Mesenteric fat pad (tissue), 1 donor: ENCODE results near the gene MGAT3. TPM values are rescaled to one million over a fixed set of nuclear protein-coding genes. Genes with fewer than 3 reads are reported as not detected.
A peak's percentile ranks its signal among the peaks of the same experiment; 100 is the strongest.
"Not testable (repeated sequence)": the region's sequence is repeated elsewhere in the genome, so short reads cannot be mapped to it uniquely, and the experiment has no call there.

Experiments
- DNase-seq: peaks from one replicate; pipeline ENCODE4 v3.0.0-alpha.2; 2020; ENCODE audit warnings: low spot score
- total RNA-seq: library from RNA; stranded (reverse); fragmentation: NEBNext Ultra II Directional; extraction: Animal tissue kit (Norgen Biotek cat#: 25700); gene quantifications from one replicate; pipeline ENCODE4 v1.2.1, GENCODE V29; 2021
- donor health status: DM: yes; HTN: yes; CAD: no.

MGAT3 gene
- total RNA-seq, 1 donor from 2014 or later: 43.8 TPM

DNA sequence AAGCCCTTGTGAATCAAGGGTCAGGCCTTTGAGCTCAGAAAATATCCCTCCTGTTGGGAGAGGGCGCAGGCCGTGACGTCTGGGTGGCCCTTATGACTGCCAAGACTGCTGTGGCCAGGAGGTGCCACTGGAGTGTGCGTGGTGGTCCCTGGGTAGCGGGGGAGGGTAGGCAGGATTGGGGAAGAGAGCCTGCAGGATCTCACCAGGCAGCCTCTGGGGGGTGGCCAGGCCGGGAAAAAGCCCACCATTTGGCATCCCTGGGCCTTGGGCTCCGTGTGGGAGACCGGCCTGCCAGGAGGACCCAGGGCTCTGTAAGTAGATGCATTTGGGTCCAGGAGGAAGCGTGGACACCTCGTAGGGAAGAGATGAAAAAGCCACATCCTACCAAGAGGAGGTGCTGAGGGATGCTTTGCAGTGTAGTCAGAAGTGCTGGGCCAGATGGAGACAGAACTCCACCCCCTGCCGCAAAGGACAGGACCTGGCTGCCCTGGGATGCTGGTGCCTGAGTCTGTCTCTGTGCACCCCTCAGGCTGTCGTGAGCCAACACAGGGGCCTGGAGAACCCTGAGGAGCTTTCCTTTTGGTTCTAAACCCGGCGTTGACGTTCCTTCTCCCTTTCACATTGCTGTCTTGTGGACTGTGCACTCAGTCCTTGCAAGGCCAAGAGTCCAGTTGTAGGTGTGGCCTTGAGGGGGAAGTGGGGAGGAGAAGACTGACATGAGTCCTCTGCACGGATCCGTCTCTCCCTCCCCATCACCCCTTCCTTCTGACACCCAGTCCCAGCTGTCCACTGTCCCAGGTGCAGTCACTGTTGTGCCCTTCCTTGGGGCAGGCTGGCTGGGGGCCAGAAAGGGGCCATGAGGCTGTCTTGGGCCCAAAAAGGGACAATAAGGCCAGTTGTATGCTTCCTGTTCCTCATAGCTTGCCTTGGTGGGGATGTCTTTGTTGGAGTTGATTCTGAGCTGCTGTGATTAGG is 32.6 kb downstream of the MGAT3 start:
- DNase-seq: no peak

GRCh38 chr22:39490135-39490798 is 33.5 kb downstream of the MGAT3 start:
- no peak for DNase-seq

DNA sequence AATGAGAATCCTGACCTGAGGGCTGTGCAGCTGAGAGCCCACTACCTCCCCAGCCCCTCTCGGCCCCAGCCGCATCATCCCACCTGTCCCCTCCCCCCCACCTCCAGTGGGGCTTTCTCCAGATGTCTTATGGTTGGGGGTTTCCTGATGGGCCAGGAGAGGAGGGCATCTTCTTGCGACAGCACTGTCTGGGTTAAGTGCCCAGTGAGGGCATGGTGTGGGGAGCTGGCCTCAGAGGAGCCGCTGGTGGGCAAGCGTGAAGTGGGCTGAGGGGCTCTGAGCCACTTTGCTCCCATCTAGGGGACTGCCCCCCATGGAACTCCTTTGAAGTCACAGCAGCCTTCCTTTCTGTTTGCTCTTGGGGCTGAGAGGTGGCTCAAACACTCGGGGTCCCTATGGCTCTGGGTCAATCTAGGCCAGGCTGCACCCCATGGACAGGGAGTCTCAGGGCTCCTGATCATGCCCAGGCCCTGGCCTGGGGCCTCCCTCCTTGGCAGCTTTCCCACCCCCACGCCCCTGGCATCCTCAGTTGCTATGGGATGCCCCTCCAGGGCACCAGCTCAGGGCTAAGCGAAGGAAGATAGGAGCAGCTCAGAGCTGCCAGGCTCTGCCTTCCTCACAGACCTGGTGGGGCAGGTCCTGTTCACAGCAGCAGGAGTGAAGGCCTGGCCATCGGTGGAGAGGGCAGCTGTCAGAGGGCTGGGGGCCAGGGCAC is 34.3 kb downstream of the MGAT3 start:
- no peak for DNase-seq

- DNase-seq: no peak
Observed at GRCh38 chr22:39491696-39492095, 34.9 kb downstream of the MGAT3 start.

- DNase-seq: no peak
Observed at GRCh38 chr22:39492186-39492585, 35.4 kb downstream of the MGAT3 start.

DNA sequence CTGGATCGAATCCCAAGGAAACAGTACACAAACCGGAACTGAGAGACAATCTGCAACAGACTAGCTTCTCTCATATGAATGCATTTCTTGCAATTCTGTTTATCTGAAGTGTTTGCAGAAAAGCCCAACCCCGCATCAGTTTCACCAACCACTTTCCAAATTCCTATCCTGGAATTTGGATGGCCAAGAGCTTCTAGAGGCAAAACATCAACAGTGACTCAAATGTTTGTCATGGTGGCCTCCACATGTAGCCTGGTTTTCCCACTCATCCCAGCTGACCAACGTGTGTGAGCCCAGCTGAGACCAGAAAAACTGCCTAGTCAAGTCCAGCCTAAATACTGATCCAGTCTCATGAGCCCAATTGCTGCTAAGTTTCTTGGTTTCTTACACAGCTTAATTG is 36.9 kb downstream of the MGAT3 start:
- no peak for DNase-seq

DNA sequence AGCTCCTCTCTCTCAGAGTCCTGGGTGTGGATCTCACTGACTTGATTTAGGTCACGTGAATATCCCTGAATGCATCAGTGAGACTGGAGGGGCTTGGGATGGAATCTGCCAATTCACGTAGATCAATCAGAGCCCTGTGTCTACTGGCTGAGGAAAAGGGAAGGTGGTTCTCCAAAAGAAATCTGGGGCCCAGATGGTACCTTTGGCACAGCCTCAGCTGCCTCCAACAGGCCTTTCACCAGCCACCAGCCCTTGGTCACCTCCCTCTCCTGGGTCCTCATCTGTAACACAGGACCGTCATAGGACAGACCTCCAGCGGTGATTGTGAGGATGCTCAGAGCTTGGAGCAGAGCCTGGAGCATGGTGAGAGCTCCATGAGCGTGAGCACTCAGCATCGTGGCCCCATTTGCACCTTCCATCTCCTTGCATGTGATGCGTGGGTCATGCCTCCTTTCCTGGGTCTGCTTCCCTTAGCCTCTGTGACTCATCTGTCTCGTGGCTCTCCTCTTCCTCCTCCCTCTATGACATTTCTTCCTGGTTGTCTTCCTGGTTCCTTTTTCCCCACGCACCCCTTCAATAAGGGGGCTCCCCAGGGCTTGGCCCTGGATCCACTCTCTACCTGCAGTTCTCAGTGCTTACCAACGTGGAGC is 37.8 kb downstream of the MGAT3 start:
- DNase-seq: no peak

GRCh38 chr22:39496131-39496838 is 39.5 kb downstream of the MGAT3 start:
- no peak for DNase-seq

DNA sequence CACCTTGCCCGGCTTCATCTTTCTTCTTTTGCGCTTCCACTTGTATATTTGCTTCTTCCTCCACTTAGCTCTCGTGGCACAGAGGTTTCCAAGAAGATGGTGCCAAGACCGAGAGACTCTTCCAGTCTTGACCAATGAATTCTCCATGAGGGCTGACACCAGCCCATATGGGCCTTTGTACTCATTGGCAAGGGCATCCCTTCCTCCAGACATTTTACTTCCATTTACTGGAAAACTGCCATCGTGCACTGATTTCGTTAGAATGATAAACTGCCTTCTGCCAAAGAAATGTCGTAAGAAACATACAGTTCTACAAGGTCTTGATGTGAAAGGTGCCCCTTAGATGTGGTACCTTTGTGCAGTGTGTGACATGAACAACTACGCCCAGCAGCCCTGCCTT is 40.6 kb downstream of the MGAT3 start:
- DNase-seq: no peak

DNA sequence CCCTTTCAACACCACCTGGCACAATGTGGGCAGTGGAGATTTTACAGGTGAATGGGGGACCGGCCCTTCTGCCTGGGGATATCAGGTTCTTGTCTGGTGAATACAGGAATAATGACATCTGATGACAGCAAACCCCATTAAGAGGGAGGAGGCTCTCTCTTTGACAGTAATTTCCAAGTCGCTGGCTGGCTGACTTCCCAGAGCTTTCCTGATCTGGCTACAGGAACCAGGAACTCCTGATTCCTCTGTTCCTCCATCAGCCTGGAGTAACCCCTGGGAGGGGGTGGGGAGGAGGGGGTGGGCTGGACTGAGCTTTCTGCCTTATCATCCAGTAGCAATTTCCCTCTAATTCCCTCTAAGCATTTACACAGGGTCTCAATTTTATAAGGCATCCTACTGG is 41.6 kb downstream of the MGAT3 start:
- DNase-seq: no peak

DNA sequence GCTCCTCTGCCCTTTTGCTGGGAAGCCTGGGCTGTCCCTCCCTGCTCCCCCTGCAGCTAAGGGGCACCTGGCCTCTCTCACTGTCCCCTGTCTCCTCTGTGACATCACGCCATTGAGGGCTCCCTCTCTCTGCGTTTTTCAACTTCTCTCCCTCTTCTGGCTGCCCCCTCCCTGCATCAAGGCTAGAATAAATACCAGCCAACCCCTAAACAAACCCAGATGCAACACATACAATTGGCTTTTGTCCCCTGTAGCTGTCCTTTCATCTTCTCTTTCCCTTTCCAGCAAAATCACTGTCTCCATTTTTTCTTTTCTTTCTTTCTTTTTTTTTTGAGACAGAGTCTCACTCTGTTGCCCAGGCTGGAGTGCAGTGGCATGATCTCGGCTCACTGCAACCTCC is 42.0 kb downstream of the MGAT3 start:
- no peak for DNase-seq

- no peak for DNase-seq
Observed at GRCh38 chr22:39500101-39500500, 43.3 kb downstream of the MGAT3 start.

DNA sequence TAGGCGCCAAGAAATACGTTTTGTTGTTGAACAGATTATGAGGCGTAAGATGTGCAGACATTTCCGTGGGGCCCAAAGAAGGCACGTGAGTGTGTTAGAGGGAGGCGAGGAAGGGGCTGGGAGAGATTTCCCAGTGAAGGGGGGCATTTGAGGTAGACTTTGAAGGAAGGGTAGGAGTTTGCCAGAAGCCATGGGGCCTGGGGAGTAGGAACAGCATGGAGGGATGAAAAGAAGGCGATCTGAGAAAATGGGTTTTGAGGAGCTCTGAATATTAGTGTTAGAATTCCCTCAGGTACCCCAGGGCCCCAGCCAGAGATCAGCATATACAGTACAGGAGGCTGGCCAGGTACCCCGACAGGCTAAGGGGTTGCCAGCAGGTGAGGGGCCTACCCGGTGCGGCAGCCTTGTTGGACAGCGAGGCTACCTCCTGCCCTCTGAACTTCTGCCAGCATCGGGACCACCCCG is 44.9 kb downstream of the MGAT3 start:
- DNase-seq: no peak

- DNase-seq: peak; percentile 99
Observed at GRCh38 chr22:39502109-39502788, 45.4 kb downstream of the MGAT3 start, which contains the start of gene MIEF1. MIEF1 (plus strand) TSS chr22:39502290; CDS start chr22:39511295, 9,005 bp downstream.

GRCh38 chr22:39502789-39503409 is 46.1 kb downstream of the MGAT3 start:
- no peak for DNase-seq

GRCh38 chr22:39503630-39504029 is 46.8 kb downstream of the MGAT3 start:
- no peak for DNase-seq

GRCh38 chr22:39504071-39504470 is 47.3 kb downstream of the MGAT3 start:
- no peak for DNase-seq

- DNase-seq: not testable (repeated sequence)
Observed at GRCh38 chr22:39507021-39507420, 50.2 kb downstream of the MGAT3 start.

GRCh38 chr22:39508393-39508792 is 51.6 kb downstream of the MGAT3 start:
- no peak for DNase-seq
